GM12878 (cell line): ENCODE results near the gene HYAL1. TPM values are rescaled to one million over a fixed set of nuclear protein-coding genes. Genes with fewer than 3 reads are reported as not detected.

Experiments
- CBX3 ChIP-seq: fragments of 200-600 bp; sonication (generic); IDR thresholded peaks from 2 replicates; pipeline ENCODE4 v1.6.1; 2016; ENCODE audit warnings: low read depth, borderline replicate concordance
- CHD2 ChIP-seq: IDR thresholded peaks from 2 replicates; pipeline ENCODE4 v1.6.1; 2011; ENCODE audit warnings: low read depth, low read length, improper control_type of control experiment, borderline replicate concordance
- DPF2 ChIP-seq: fragments of 450-650 bp; IDR thresholded peaks from 2 replicates; pipeline ENCODE4 v1.6.1; 2017; ENCODE audit warnings: mild to moderate bottlenecking
- E2F4 ChIP-seq: IDR thresholded peaks from 2 replicates; pipeline ENCODE4 v1.6.1; 2012; ENCODE audit warnings: low read depth, low read length, improper control_type of control experiment
- EP300 ChIP-seq, 2 experiments: fragments of 150-350 bp in 1 of 2; IDR thresholded peaks; 2 replicates each; pipeline ENCODE4 v1.6.1; 2011 to 2012; ENCODE audit warnings: low read depth in 2 of 2, low read length in 2 of 2, borderline replicate concordance in 1 of 2, improper control_type of control experiment in 1 of 2, inconsistent platforms in 1 of 2; ENCODE audit not compliant: control insufficient read depth in 1 of 2
- GABPA ChIP-seq: IDR thresholded peaks from 2 replicates; pipeline ENCODE4 v1.6.1; 2014; ENCODE audit warnings: antibody characterized with exemption, low read depth, mild to moderate bottlenecking, inconsistent platforms
- GATAD2B ChIP-seq: fragments of 450-650 bp; conservative IDR thresholded peaks from 2 replicates; pipeline ENCODE4 v1.6.1; 2017; ENCODE audit warnings: low read depth, mild to moderate bottlenecking, moderate library complexity
- IKZF1 ChIP-seq: fragments of 450-650 bp; conservative IDR thresholded peaks from 2 replicates; pipeline ENCODE4 v1.6.1; 2017; ENCODE audit warnings: antibody characterized with exemption, mild to moderate bottlenecking
- KAT2A ChIP-seq: conservative IDR thresholded peaks from 2 replicates; pipeline ENCODE4 v1.6.1; 2011; ENCODE audit warnings: low read depth, low read length; ENCODE audit not compliant: control insufficient read depth
- MTA3 ChIP-seq: IDR thresholded peaks from 2 replicates; pipeline ENCODE4 v1.6.1; 2012; ENCODE audit warnings: low read length, inconsistent platforms, borderline replicate concordance
- NFYB ChIP-seq: IDR thresholded peaks from 2 replicates; pipeline ENCODE4 v1.6.1; 2011; ENCODE audit warnings: low read depth, mild to moderate bottlenecking, low read length, improper control_type of control experiment, moderate library complexity; ENCODE audit not compliant: insufficient read depth
- NR2C2 ChIP-seq: IDR thresholded peaks from 2 replicates; pipeline ENCODE4 v1.6.1; 2011; ENCODE audit warnings: borderline replicate concordance, low read depth; ENCODE audit not compliant: control insufficient read depth, insufficient read length
- NRF1 ChIP-seq: conservative IDR thresholded peaks from 2 replicates; pipeline ENCODE4 v1.6.1; 2011; ENCODE audit warnings: mild to moderate bottlenecking, low read depth, low read length, improper control_type of control experiment
- PML ChIP-seq: IDR thresholded peaks from 2 replicates; pipeline ENCODE4 v1.6.1; 2012; ENCODE audit warnings: low read length, inconsistent platforms
- POLR2AphosphoS2 ChIP-seq: IDR thresholded peaks from 2 replicates; pipeline ENCODE4 v1.6.1; 2011; ENCODE audit warnings: low read depth, mild to moderate bottlenecking, low read length, improper control_type of control experiment, moderate library complexity
- POLR2AphosphoS5 ChIP-seq: IDR thresholded peaks from 2 replicates; pipeline ENCODE4 v1.6.1; 2011; ENCODE audit warnings: mild to moderate bottlenecking, low read length, inconsistent platforms
- RB1 ChIP-seq: fragments of 450-650 bp; formaldehyde crosslinking; IDR thresholded peaks from 2 replicates; pipeline ENCODE4 v1.6.1; 2017; ENCODE audit warnings: mild to moderate bottlenecking, borderline replicate concordance
- RFX5 ChIP-seq: IDR thresholded peaks from 2 replicates; pipeline ENCODE4 v1.6.1; 2011; ENCODE audit warnings: low read depth, low read length, improper control_type of control experiment
- SREBF1 ChIP-seq: IDR thresholded peaks from 2 replicates; pipeline ENCODE4 v1.6.1; 2012; ENCODE audit warnings: mild to moderate bottlenecking, low read length
- WRNIP1 ChIP-seq: IDR thresholded peaks from 2 replicates; pipeline ENCODE4 v1.6.1; 2011; ENCODE audit warnings: low read depth, low read length, improper control_type of control experiment, borderline replicate concordance
- YY1 ChIP-seq: IDR thresholded peaks from 2 replicates; pipeline ENCODE4 v1.6.1; 2011; ENCODE audit warnings: low read depth, mild to moderate bottlenecking, low read length
- ZBTB33 ChIP-seq: fragments of 450-650 bp; IDR thresholded peaks from 2 replicates; pipeline ENCODE4 v1.6.1; 2017; ENCODE audit warnings: mild to moderate bottlenecking
- ZSCAN29 ChIP-seq: fragments of 450-650 bp; IDR thresholded peaks from 2 replicates; pipeline ENCODE4 v1.6.1; 2017; ENCODE audit warnings: mild to moderate bottlenecking, moderate library complexity
- polyA plus RNA-seq, 11 experiments: library from polyadenylated mRNA; depleted of rRNA in 4 of 11; unstranded in 6 of 11; stranded (reverse) in 5 of 11; fragments of >200 nt; fragmentation: Nextera tagmentation in 4 of 11; fragmentation: Illumina TruSeq in 1 of 11; extraction: Ambion mirVana in 4 of 11; extraction: Trizol in 1 of 11; gene quantifications; 1 replicate in 1 of 11; 2 replicates in 10 of 11; pipeline versions ENCODE4 v1.2.1 to v1.2.3, GENCODE V29; 2011 to 2016; ENCODE audit warnings: inconsistent platforms in 2 of 11, missing spikeins in 2 of 11, low read depth in 1 of 11
- total RNA-seq, 4 experiments: library from RNA; depleted of rRNA in 3 of 4; stranded (reverse); fragments of >200 nt in 3 of 4; fragmentation: Illumina TruSeq in 1 of 4; extraction: Trizol in 1 of 4; gene quantifications; 2 replicates each; pipeline versions ENCODE4 v1.2.1 to v1.2.3, GENCODE V29; 2013 to 2021
- TF ChIP-seq, protein P1 (sequence below): fragments of 450-650 bp; IDR thresholded peaks from 2 replicates; pipeline ENCODE4 v1.6.1; 2014; ENCODE audit warnings: mild to moderate bottlenecking

The HYAL1 gene
- total and polyA plus RNA-seq, 10 of the 15 experiments (the other 5 are each of a cell fraction or from before 2014, with no cell fraction given) = 0.04 to 0.55 (median 0.18) TPM; not detected in 2

DNA sequence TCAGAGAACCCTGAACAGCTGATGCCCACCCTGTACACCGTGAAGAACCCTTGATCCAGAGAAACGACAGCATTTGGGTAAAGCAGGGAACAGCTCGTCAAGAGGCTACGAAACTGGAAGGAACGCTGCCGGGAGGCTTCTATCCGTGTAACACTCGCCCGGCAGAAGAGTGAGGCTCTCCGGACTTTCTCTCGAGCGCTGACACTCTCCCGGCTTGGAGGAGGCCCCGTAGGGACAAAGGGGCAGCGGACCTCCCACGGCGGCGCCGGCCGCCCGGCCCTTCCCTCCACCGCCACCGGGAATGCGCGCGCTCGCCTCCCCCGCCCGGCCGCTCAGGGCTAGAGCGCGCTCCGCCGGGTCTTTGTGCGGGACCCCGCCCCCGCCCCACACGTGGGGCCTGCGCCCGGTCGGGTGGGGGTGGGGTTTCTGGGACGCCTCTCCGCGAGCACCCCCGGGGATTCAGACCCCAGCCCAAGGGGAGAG, 17.5 kb upstream of the HYAL1 start (continued):
- TF ChIP-seq MTA3 = no peak
- no peak for TF ChIP-seq EP300 (IDR thresholded peaks at IDR 0.05; ENCODE audit: borderline replicate concordance in 1 of 2, control insufficient read depth in 1 of 2, low read depth in 2 of 2, low read length in 2 of 2)
- TF ChIP-seq CBX3 = no peak
- TF ChIP-seq NFYB = no peak
- TF ChIP-seq ZSCAN29 = no peak
- TF ChIP-seq PML = no peak
- no peak for TF ChIP-seq RFX5
- TF ChIP-seq IKZF1 = no peak
- TF ChIP-seq DPF2 = no peak; the same call in 1 of the 2 replicates
- no peak for TF ChIP-seq WRNIP1
- TF ChIP-seq SREBF1 = no peak
- no peak for TF ChIP-seq E2F4
- no peak for TF ChIP-seq NR2C2
- 0 out of 2 replicates have a peak, but pooled peaks have one; percentile 93 for TF ChIP-seq GATAD2B
- TF ChIP-seq, protein P1, sequence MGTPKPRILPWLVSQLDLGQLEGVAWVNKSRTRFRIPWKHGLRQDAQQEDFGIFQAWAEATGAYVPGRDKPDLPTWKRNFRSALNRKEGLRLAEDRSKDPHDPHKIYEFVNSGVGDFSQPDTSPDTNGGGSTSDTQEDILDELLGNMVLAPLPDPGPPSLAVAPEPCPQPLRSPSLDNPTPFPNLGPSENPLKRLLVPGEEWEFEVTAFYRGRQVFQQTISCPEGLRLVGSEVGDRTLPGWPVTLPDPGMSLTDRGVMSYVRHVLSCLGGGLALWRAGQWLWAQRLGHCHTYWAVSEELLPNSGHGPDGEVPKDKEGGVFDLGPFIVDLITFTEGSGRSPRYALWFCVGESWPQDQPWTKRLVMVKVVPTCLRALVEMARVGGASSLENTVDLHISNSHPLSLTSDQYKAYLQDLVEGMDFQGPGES = no peak
- TF ChIP-seq KAT2A = no peak
- no peak for TF ChIP-seq YY1
- TF ChIP-seq CHD2 = no peak
- 0 out of 2 replicates have a peak, but pooled peaks have one; percentile 18 for TF ChIP-seq POLR2AphosphoS5
- no peak for TF ChIP-seq RB1
- TF ChIP-seq ZBTB33 = no peak
- TF ChIP-seq NRF1 = no peak
- no peak for TF ChIP-seq POLR2AphosphoS2
- no peak for TF ChIP-seq GABPA
